Stimulated activated CD8-positive, alpha-beta memory T cell treated with anti-CD3 and anti-CD28 coated beads, Interleukin-4, amount 100 ng/mL, for 48 hours (primary cell): Measurements from ENCODE around the gene ADCY4.
A peak's percentile ranks its signal among the peaks of the same experiment; 100 is the strongest.
"Not testable (repeated sequence)": the region's sequence is repeated elsewhere in the genome, so short reads cannot be mapped to it uniquely, and the experiment has no call there.

Experiments
- DNase-seq: peaks from one replicate; pipeline ENCODE4 v3.0.0-alpha.2; 2020

The ADCY4 gene

GRCh38 chr14:24366721-24367513 is 32.0 kb upstream of the ADCY4 start:
- peak; percentile 59 for DNase-seq

- DNase-seq = no peak
These were observed 31.5 kb upstream of the ADCY4 start for GRCh38 chr14:24366413-24366720.

- DNase-seq = peak; percentile 83
These were observed 30.9 kb upstream of the ADCY4 start for GRCh38 chr14:24365600-24366412.

- no peak for DNase-seq
These were observed 30.0 kb upstream of the ADCY4 start for GRCh38 chr14:24364841-24365240.

GRCh38 chr14:24363401-24363800 is 28.5 kb upstream of the ADCY4 start:
- DNase-seq = no peak

GRCh38 chr14:24362241-24362960 is 27.5 kb upstream of the ADCY4 start:
- DNase-seq = no peak

- no peak for DNase-seq
These were observed 26.5 kb upstream of the ADCY4 start for GRCh38 chr14:24361326-24361725.

- no peak for DNase-seq
These were observed 25.4 kb upstream of the ADCY4 start for GRCh38 chr14:24360281-24360680.

GRCh38 chr14:24356208-24356607 is 21.3 kb upstream of the ADCY4 start:
- DNase-seq = no peak

- no peak for DNase-seq
These were observed 20.1 kb upstream of the ADCY4 start for GRCh38 chr14:24355009-24355408.

GRCh38 chr14:24354482-24354825 is 19.6 kb upstream of the ADCY4 start:
- not testable (repeated sequence) for DNase-seq

GRCh38 chr14:24353559-24354481 is 18.9 kb upstream of the ADCY4 start:
- DNase-seq = no peak

GRCh38 chr14:24351517-24351916 is 16.6 kb upstream of the ADCY4 start:
- DNase-seq = no peak

- DNase-seq = no peak
These were observed 14.9 kb upstream of the ADCY4 start for GRCh38 chr14:24349742-24350141.

- no peak for DNase-seq
These were observed 13.3 kb upstream of the ADCY4 start for GRCh38 chr14:24348186-24348585.

- no peak for DNase-seq
These were observed 12.3 kb upstream of the ADCY4 start for GRCh38 chr14:24347134-24347533.

GRCh38 chr14:24343795-24344660 is 9.2 kb upstream of the ADCY4 start:
- no peak for DNase-seq

- no peak for DNase-seq
These were observed 8.0 kb upstream of the ADCY4 start for GRCh38 chr14:24342889-24343288.

GRCh38 chr14:24340606-24341005 is 5.7 kb upstream of the ADCY4 start:
- DNase-seq = no peak

- DNase-seq = peak; percentile 77
These were observed 4.6 kb upstream of the ADCY4 start, which contains the start of gene RIPK3 for GRCh38 chr14:24339284-24340151. Gene RIPK3 (minus strand): TSS chr14:24339991. CDS start chr14:24339826, 165 bp downstream.

- no peak for DNase-seq
These were observed 4.0 kb upstream of the ADCY4 start for GRCh38 chr14:24338843-24339242.
